OCI-LY3 (cell line): Measurements from ENCODE around the gene CAVIN2.

Experiments used
- H2AFZ ChIP-seq: fragments of 200-600, 300-600 bp; shearing (Covaris generic); 2 replicates; pipeline ENCODE4 v1.6.0; 2014; ENCODE audit warnings: antibody characterized with exemption, low read depth, low read length
- H3K27ac ChIP-seq: fragments of 200-600, 300-600 bp; sonication (generic); 2 replicates; pipeline ENCODE4 v1.5.1; 2014; ENCODE audit warnings: mild to moderate bottlenecking, low read length, moderate library complexity, mixed read lengths
- H3K27me3 ChIP-seq: fragments of 200-600, 300-600 bp; sonication (generic); 2 replicates; pipeline ENCODE4 v1.6.1; 2014; ENCODE audit warnings: low read depth, low read length, mixed read lengths
- H3K36me3 ChIP-seq: fragments of 200-600, 300-600 bp; sonication (generic); replicated peaks from 2 replicates; pipeline ENCODE3; 2014; ENCODE audit warnings: low read depth, low read length, mixed read lengths
- H3K4me1 ChIP-seq: fragments of 300-600, 200-600 bp; sonication (generic); 2 replicates; pipeline ENCODE4 v1.6.1; 2014; ENCODE audit warnings: low read length, mixed read lengths
- H3K4me2 ChIP-seq: fragments of 200-600, 300-600 bp; sonication (generic); 2 replicates; pipeline ENCODE4 v1.6.1; 2014; ENCODE audit warnings: low read length, mixed read lengths
- H3K4me3 ChIP-seq: fragments of 300-600, 200-600 bp; sonication (generic); 2 replicates; pipeline ENCODE4 v1.5.1; 2014; ENCODE audit warnings: antibody characterized with exemption, mild to moderate bottlenecking, low read length, moderate library complexity
- H3K79me2 ChIP-seq: fragments of 300-600, 200-600 bp; shearing (Covaris generic); 2 replicates; pipeline ENCODE4 v1.6.1; 2014; ENCODE audit warnings: mild to moderate bottlenecking, low read length, mixed read lengths
- H3K9ac ChIP-seq: fragments of 300-600, 200-600 bp; shearing (Covaris generic); 2 replicates; pipeline ENCODE4 v1.6.0; 2014; ENCODE audit warnings: mild to moderate bottlenecking, low read length, moderate library complexity
- H3K9me3 ChIP-seq: fragments of 200-600, 300-600 bp; shearing (Covaris generic); 2 replicates; pipeline ENCODE4 v1.6.1; 2014; ENCODE audit warnings: low read length, mixed read lengths; ENCODE audit not compliant: insufficient read depth
- H4K20me1 ChIP-seq: fragments of 200-600, 300-600 bp; sonication (generic); 2 replicates; pipeline ENCODE4 v1.6.1; 2016; ENCODE audit warnings: low read length, mixed read lengths; ENCODE audit not compliant: insufficient read depth
- CTCF ChIP-seq: fragments of 200-600, 300-600 bp; sonication (generic); IDR thresholded peaks from 2 replicates; pipeline ENCODE4 v1.5.1; 2014; ENCODE audit warnings: antibody characterized with exemption, low read length, low read depth
- EZH2phosphoT487 ChIP-seq: fragments of 200-600 bp; shearing (Covaris generic); IDR thresholded peaks from 2 replicates; pipeline ENCODE4 v1.6.1; 2018; ENCODE audit warnings: antibody characterized with exemption, mixed run types, low read depth

The CAVIN2 gene

GRCh38 chr2:191844706-191845105 lies 2.2 kb downstream of the CAVIN2 start:
- no peak overlapping the region for H3K9ac ChIP-seq

GRCh38 chr2:191840921-191841320 lies 6.0 kb downstream of the CAVIN2 start:
- Histone ChIP-seq H4K20me1 (no peaks in the 10 kb centered on the region), H3K36me3 (no peaks in the 10 kb centered on the region), H3K4me1 (peaks cover 9% of the 10 kb centered on the region), H3K79me2 (no peaks in the 10 kb centered on the region), H3K4me2 (no peak overlapping the region), H3K27me3 (no peaks in the 10 kb centered on the region), H3K4me3 (no peak overlapping the region), H2AFZ (no peak overlapping the region), H3K9ac (no peak overlapping the region), H3K27ac (no peak overlapping the region), H3K9me3 (no peaks in the 10 kb centered on the region)
- no peak for TF ChIP-seq CTCF
- TF ChIP-seq EZH2phosphoT487, result no peak

More at GRCh38 chr2:191844706-191845105, 2.2 kb downstream of the CAVIN2 start:
- peaks cover 8% of the 10 kb centered on the region; the same call in 1 of the 2 replicates for H3K4me1 ChIP-seq
- H3K36me3 ChIP-seq, result no peaks in the 10 kb centered on the region
- no peak for TF ChIP-seq CTCF
- no peak for TF ChIP-seq EZH2phosphoT487
- H3K27ac ChIP-seq, result no peak overlapping the region
- no peaks in the 10 kb centered on the region for H4K20me1 ChIP-seq
- H3K4me3 ChIP-seq, result no peak overlapping the region
- no peak overlapping the region for H3K4me2 ChIP-seq
- H3K79me2 ChIP-seq, result no peaks in the 10 kb centered on the region
- H3K9me3 ChIP-seq, result no peaks in the 10 kb centered on the region
- H3K27me3 ChIP-seq, result no peaks in the 10 kb centered on the region
- no peak overlapping the region for H2AFZ ChIP-seq

- Histone ChIP-seq H3K9ac (no peak overlapping the region), H3K4me1 (peaks cover 9% of the 10 kb centered on the region), H3K27ac (no peak overlapping the region), H3K9me3 (no peaks in the 10 kb centered on the region), H3K27me3 (no peaks in the 10 kb centered on the region), H3K4me2 (peak overlapping the region; percentile 18; the same call in 1 of the 2 replicates), H3K4me3 (no peak overlapping the region), H4K20me1 (no peaks in the 10 kb centered on the region), H3K36me3 (no peaks in the 10 kb centered on the region), H3K79me2 (no peaks in the 10 kb centered on the region), H2AFZ (no peak overlapping the region; the same call in 1 of the 2 replicates)
- TF ChIP-seq EZH2phosphoT487 (no peak), CTCF (peak; percentile 18; the same call in 1 of the 2 replicates)
Observed at GRCh38 chr2:191839918-191840804, 6.7 kb downstream of the CAVIN2 start.

GRCh38 chr2:191838526-191838925 lies 8.4 kb downstream of the CAVIN2 start:
- Histone ChIP-seq H3K9ac (no peak overlapping the region), H3K4me1 (peaks cover 9% of the 10 kb centered on the region), H3K4me2 (no peak overlapping the region), H3K36me3 (no peaks in the 10 kb centered on the region), H3K27me3 (no peaks in the 10 kb centered on the region), H3K9me3 (no peaks in the 10 kb centered on the region), H3K27ac (no peak overlapping the region), H4K20me1 (no peaks in the 10 kb centered on the region), H3K79me2 (no peaks in the 10 kb centered on the region), H2AFZ (no peak overlapping the region), H3K4me3 (no peak overlapping the region)
- no peak for TF ChIP-seq EZH2phosphoT487
- TF ChIP-seq CTCF, result no peak
